ENCODE measurements around the gene KPNA1. TPM values are rescaled to one million over a fixed set of nuclear protein-coding genes. Genes with fewer than 3 reads are reported as not detected.

KPNA1 gene
- total RNA-seq, 2 experiments from 2014 or later = 47.4 to 49.0 TPM

Other genes with a start within 250 kb of the KPNA1 start
- not detected for gene CSTA, start 189.7 kb downstream of the KPNA1 start, total RNA-seq
- gene MIX23, start 131.7 kb downstream of the KPNA1 start, total RNA-seq = 100 to 1,000 TPM; 170 to 210 TPM
- gene FAM162A, start 130.8 kb downstream of the KPNA1 start, total RNA-seq = 100 to 1,000 TPM; 147 to 148 TPM
- 1 to 10 TPM; 2.4 to 2.5 TPM for gene WDR5B, start 98.9 kb downstream of the KPNA1 start, total RNA-seq
- gene PARP9, start 49.4 kb upstream of the KPNA1 start, total RNA-seq = 10 to 100 TPM; 39.0 to 40.9 TPM
- gene DTX3L, start 49.4 kb upstream of the KPNA1 start, total RNA-seq = 10 to 100 TPM; 52.8 to 54.9 TPM
- gene PARP15, start 62.7 kb upstream of the KPNA1 start, total RNA-seq = 1 to 10 TPM; 8.7 to 9.1 TPM
- gene PARP14, start 165.9 kb upstream of the KPNA1 start, total RNA-seq = 10 to 100 TPM; 55.2 to 56.5 TPM

Measured in activated naive CD8-positive, alpha-beta T cell treated with anti-CD3 and anti-CD28 coated beads for 36 hours (primary cell).